Stomach (tissue), 4 donors: Measurements from ENCODE around the gene BTNL9.

Experiments
- CTCF ChIP-seq, 7 experiments: fragments of 450-650 bp in 4 of 7; fragments of 200-600 bp in 3 of 7; sonication (generic) in 3 of 7; IDR thresholded peaks; one replicate each; pipeline ENCODE4 v1.5.1; 2016 to 2019; ENCODE audit warnings: antibody characterized with exemption in 7 of 7, control low read depth in 2 of 7, mild to moderate bottlenecking in 1 of 7
- POLR2A ChIP-seq, 4 donors: fragments of 450-650 bp; IDR thresholded peaks; one replicate each; pipeline ENCODE4 v1.6.1; 2016; ENCODE audit warnings: antibody characterized with exemption in 4 of 4, control low read depth in 2 of 4, mild to moderate bottlenecking in 1 of 4, moderate library complexity in 1 of 4
- POLR2AphosphoS5 ChIP-seq, 3 donors: sonication (generic); formaldehyde crosslinking; IDR thresholded peaks; one replicate each; pipeline ENCODE4 v1.6.1; 2016; ENCODE audit warnings: antibody characterized with exemption in 3 of 3

GRCh38 chr5:181027452-181028031 lies 12.5 kb upstream of the BTNL9 start:
- TF ChIP-seq CTCF (IDR thresholded peaks at IDR 0.05) (no peak), POLR2AphosphoS5 (IDR thresholded peaks at IDR 0.05) (no peak), POLR2A (IDR thresholded peaks at IDR 0.05) (no peak)
